Measurements from ENCODE around the gene LONP2.

Gene LONP2

DNA sequence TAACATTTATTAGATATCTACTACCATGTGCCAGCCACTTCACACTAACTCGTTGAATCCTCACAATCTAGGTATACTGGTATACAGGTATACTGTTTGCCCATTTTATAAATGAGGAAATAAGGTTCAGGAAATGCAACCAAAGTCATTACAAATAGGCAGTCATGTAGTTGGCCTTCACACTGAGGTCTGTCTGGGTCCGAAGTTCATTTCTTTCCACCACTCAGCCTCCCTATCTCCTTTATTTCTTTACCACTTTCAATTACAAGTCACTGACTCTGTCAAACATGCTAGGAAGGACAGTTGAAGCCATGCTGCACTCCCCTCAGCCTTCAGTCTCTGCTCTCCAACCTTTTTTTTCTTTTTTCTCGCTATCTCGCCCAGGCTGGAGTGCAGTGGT lies 161.8 kb downstream of the LONP2 start:
- no peak for DNase-seq

Data from fibroblast of skin of right biceps (primary cell).